Stimulated activated CD4-positive, alpha-beta T cell treated with anti-CD3 and anti-CD28 coated beads, Interleukin-1b, Interleukin-23, amount 100 ng/mL, for 4 hours (primary cell): Measurements from ENCODE around the gene SLIT3.
"Not testable (repeated sequence)": the region's sequence is repeated elsewhere in the genome, so short reads cannot be mapped to it uniquely, and the experiment has no call there.

ENCODE experiments used
- DNase-seq, 2 donors: peaks; one replicate each; pipeline ENCODE4 v3.0.0-alpha.2; 2020; ENCODE audit warnings: low read depth in 2 of 2

Gene SLIT3

DNA sequence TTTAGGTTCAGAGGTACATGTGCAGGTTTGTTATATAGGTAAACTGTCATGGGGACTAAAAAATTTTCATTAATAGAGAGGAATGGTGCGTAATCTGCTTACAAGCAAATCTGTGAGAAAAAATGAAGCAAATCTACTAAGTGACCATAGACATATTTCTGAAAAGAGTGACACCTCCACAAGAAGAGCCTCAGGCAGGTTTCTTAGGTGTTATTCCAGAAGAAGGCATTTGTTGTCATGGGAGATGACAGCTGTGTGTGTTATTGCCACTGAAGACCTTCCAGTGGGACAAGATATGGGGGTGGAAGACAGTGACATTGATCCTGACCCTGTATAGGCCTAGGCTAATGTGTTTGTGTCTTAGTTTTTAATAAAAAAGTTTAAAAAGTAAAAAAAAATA, 652.9 kb downstream of the SLIT3 start:
- no peak for DNase-seq

DNA sequence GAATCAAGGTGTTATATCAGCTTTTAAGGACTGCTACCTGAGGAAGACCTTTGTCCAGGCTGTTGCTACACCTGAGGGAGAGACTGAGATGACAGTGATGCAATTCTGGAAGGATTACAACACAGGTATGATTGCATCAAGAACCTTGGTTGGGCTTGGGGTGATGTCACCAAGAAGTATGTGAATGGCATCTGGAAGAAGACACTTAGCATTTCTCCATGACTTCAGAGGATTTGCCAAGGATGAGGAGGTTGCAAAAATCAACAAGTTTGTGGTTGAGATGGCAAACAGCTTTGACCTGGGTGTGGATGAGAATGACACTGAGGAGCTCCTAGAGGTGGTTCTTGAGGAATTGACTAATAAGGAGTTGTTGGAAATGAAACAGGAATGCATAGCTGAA, 653.9 kb downstream of the SLIT3 start:
- DNase-seq: no peak

DNA sequence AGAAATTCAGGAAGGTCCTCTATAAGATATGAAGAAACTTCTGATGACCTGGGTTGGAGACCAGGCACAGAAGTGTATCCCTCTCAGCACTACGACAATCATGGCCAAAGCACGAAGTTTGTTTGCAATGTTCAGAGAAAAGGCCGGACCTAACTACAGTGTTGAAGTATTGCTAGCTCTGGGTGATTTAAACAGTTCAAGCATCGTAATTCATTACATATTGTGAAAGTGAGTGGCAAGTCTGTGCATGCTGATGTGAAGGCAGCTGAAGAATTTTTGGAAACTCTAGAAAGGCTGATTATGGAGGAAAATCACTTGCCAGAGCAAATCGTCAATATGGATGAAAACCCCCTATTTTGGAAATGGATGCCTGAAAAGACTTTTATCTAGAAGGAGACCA, 654.6 kb downstream of the SLIT3 start:
- no peak for DNase-seq

DNA sequence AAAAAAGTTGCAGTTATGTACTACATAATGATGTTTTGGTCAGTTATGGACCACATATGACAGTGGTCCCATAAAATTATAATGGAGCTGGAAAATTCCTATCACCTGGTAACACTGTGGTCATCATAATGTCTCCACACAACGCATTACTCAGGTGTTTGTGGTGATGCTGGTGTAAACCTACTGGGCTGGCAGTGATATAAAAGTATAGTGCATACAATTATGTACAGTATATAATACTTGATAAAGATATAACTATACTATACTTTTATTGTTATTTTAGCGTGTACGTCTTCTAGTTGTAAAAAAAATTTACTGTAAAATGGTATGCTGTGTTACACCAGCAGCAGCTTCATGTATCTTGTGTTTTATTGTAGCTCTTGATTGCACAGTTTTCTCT, 655.7 kb downstream of the SLIT3 start:
- no peak for DNase-seq

DNA sequence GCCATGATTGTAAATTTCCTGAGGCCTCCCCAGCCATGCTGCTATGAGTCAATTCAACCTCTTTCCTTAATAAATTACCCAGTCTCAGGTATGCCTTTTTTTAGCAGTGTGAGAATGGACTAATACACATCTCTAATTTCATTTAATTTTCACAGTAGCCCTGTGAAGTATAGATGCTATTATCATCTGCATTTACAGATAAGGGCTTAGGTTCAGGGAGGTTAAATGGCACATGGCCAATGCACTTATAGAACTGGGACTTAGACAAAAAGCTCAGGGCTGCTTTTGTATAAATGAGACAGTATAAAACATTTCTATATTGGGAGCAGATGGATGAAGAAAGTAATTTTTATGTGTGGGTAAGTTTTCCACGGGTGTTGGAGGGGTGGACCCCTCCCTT, 658.9 kb downstream of the SLIT3 start:
- no peak for DNase-seq

DNA sequence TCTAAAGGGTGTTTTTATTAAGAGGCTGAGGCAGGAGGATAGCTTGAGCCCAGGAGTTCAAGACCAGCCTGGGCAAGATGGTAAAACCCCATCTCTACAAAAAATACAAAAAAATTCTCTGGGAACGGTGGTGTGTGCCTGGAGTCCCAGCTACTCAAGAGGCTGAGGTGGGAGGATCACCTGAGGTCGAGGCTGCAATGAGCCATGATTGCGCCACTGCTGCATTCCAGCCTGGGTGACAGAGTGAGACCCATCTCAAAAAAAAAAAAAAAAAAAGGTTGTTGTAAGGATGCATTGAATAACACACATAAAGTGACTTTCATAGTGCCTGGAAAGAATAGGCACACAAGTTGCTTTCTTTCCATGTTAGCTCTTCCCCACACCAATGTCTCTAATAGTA, 662.1 kb downstream of the SLIT3 start:
- DNase-seq: not testable (repeated sequence)

DNA sequence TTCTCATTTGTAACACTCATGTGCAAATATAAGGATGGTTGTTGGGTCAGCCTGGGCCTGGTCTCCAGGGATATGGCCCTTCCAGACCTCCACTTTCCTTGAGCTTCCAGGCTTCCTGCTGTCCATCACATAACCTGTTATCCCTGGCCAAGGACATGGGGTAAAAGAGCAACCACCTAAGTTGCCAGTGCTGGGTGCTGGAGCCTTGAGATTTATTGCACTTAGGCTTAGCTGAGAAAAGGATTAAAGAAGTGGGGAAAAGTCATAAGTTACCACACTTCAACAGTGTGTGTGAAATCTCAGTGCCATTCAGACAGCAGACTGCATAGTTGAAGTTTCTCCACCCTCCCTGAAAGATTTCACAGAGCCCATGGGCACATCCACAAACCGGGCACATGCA, 663.1 kb downstream of the SLIT3 start:
- DNase-seq: no peak

DNA sequence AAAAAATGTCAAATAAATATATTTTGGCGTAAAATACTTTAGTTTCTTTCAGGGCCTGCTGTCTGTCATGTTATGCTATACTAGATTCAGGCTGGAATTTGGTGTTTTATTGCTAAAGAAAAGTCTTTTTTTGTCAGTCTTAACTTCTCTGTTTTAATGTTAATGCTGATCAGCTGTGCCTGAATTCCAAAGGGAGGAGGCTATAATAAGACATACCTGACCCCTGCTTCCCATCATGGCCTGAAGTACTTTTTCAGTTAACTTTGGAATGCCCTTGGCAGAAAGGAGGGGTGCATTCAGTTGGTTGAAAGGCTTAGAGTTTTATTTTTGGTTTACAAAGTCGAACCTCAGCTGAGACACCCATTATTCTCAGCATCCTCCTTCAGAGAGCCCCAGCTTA, 663.7 kb downstream of the SLIT3 start:
- DNase-seq: no peak

DNA sequence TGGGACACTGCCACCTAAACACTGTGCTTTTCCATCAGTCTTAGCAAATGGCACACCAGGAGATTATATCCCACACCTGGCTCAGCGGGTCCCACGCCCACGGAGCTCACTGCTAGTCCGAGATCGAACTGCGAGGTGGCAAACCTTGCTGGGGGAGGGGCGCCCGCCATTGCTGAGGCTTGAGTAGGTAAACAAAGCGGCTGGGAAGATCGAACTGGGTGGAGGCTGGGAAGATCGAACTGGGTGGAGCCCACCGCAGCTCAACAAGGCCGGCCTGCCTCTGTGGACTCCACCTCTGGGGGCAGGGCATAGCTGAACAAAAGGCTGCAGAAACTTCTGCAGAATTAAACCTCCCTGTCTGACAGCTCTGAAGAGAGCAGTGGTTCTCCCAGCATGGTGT, 670.0 kb downstream of the SLIT3 start:
- not testable (repeated sequence) for DNase-seq

DNA sequence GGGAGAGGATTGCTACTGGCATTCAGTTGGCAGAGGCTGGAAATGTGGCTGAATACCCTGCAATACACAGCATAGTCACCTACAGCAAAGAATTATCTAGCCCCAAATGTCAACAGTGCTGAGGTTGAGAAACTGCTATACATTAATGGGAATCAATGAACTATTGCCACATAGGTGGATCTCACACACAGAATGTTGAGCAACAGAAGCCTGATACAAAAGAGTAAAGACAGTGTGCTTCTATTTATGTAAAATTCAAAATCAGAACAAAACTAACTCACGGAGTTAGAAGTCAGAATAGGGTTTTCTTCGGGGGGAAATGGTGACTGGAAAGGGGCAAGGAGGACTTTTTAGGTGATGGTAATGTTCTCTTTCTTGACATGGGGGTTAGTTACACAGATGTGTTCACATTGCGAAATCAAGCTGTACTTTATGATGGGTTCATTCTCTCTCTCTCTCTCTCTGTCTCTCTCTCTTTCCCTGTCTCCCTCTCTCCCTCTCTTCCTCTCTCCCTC, 676.0 kb downstream of the SLIT3 start:
- no peak for DNase-seq

DNA sequence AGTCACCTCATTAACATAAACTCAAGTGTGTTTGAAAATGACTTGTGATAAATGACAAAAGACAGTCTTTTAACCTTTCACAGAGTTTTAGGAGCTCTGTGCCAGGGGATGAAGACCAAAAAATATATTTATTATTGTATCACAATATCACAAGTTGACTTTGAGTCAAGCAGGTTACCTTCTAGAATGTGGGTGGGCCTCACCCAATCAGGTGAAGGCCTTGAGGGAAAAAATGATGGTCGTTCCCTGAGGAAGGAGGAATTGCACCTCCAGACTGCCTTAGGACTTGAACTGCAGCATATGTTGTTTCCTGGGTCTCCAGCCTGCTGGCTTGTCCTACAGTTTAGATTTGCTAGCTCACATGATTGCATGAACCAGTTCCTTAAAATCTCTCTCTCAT, 680.1 kb downstream of the SLIT3 start:
- no peak for DNase-seq

DNA sequence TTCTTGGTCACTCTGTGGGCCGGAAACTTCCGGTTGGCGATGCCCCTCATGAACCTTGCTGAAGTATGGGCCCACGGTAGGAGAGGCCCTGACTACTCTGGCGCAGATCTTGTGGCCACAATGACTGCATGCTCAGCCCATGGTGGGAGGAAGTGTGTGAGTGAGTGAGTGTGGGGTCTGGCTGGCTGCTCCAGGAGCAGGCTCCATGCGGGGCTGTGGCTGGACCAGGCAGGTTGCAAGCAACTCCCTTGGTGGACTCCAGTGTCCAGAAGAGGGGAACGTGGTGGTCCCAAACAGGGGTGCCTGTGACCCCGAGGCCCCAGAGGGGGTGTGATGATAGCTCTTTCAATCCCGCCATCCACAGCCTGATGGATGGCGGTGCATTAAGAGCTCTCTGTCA, 686.3 kb downstream of the SLIT3 start:
- DNase-seq: no peak

DNA sequence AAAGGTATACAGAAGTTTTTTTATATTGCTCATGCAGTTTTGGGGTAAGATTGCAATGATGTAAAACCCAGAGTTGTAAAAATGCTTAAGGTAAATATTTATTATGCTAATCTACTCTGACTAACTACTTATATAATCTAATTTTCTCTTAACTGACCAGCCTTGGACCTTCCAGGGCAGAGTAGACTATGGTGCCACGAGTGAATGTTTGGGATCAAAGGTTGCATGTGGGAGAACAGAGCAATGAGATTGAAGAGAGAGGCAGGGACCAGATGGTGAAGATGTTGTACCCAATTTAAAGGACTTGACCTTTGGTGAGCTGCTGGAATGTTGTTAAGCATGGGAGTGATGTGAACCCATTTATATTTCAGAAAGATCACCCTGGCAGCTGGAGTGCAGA, 686.9 kb downstream of the SLIT3 start:
- DNase-seq: no peak

DNA sequence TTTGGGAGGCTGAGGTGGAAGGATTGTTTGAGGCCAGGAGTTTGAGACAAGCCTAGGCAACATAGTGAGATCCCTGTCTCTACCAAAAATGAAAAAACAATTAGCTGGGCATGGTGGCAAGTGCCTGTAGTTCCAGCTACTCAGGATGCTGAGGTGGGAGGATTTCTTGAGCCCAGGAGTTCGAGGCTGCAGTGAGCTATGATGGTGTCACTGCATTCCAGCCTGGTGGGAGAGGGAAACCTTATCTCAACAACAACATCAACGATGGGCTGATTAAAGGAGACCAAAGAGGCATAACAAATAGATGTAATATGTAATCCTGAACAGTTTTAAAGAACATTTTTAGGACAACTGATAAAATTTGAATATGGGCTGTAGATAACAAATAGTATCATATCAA, 687.5 kb downstream of the SLIT3 start:
- no peak for DNase-seq

DNA sequence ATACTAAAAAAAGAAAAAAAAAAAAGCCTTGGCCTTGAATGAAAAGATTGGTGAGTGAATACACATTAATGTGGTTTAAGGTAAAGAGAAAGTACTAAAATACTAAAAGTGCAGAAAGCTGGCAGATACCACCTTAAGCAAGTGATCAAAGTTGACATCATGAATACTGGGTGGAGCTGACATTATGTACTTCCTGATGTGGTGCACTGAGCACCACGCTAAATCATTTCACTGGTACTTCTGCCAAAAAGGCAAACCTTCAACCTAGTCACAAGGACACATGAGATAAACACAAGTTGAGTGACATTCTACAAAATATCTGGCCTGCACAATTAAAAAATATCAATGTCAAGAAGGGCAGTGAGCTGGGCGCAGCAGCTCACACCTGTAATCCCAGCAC, 687.9 kb downstream of the SLIT3 start:
- DNase-seq: peak in 1 of 2 donors; percentile 5

DNA sequence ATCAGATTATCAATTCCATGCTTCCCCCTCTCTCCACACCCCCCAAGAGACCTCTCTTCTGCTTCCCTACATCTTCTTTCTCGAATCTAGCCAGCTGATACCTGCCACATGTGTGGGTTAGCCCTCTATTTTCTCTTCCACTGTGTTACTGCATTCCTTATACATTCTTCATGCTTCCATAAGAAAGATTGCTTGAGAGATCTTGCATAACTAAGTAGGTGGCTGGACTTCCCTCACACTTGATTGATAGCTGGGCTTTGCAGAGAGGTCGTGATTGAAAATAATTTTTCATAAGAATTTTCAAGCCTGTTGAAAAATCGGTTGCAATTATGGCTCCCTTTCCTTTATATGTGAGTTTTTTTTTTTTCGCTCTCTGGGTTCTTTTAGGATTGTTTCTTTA, 688.8 kb downstream of the SLIT3 start:
- no peak for DNase-seq
